ENCODE measurements around the gene BTBD10. TPM values are rescaled to one million over a fixed set of nuclear protein-coding genes. Genes with fewer than 3 reads are reported as not detected.

The BTBD10 gene
- total RNA-seq, 1 experiment from 2014 or later, result 45.0 TPM

GRCh38 chr11:13448876-13449275 lies 14.1 kb downstream of the BTBD10 start:
- H3K4me1 ChIP-seq, result no peaks in the 10 kb centered on the region
- H3K36me3 ChIP-seq (ENCODE audit: control insufficient read depth, insufficient read depth, low read length), result no peaks in the 10 kb centered on the region; the same call in 1 of the 2 replicates
- POLR2A ChIA-PET, result no interaction called here
- no peaks in the 10 kb centered on the region for H3K36me3 Mint-ChIP-seq (ENCODE audit: insufficient read depth, unreplicated experiment)
- H3K27me3 ChIP-seq (replicated peaks; ENCODE audit: control insufficient read depth, insufficient read depth, low read length), result no peaks in the 10 kb centered on the region
- H3K9me3 Mint-ChIP-seq (ENCODE audit: unreplicated experiment), result peaks cover 15% of the 10 kb centered on the region
- 0 out of 2 replicates have a peak, but pooled peaks cover 3% of the 10 kb centered on the region for H3K9me3 ChIP-seq
- H3K27me3 Mint-ChIP-seq (ENCODE audit: insufficient read depth, unreplicated experiment), result no peaks in the 10 kb centered on the region
- no peak overlapping the region for H3K4me3 Mint-ChIP-seq (ENCODE audit: unreplicated experiment)
- TF ChIP-seq CTCF (IDR thresholded peaks at IDR 0.05; ENCODE audit: insufficient read depth in 1 of 2, low read depth in 1 of 2, low read length in 1 of 2, severe bottlenecking in 1 of 2, unreplicated experiment in 1 of 2), result no peak
- no peak for DNase-seq
- BruUV-seq (replicated peaks), result no TSS peak
- peaks cover 5% of the 10 kb centered on the region for H3K4me1 Mint-ChIP-seq (ENCODE audit: low read depth, unreplicated experiment)
- no peak overlapping the region for H3K27ac Mint-ChIP-seq (ENCODE audit: unreplicated experiment)
- no peak overlapping the region for H3K4me3 ChIP-seq (ENCODE audit: low read depth, low read length)
- CTCF ChIA-PET, result no interaction called here
- intact Hi-C loops (cut with micrococcal nuclease; ENCODE audit: unreplicated experiment), result no loop called here

- intact Hi-C loops (cut with micrococcal nuclease; ENCODE audit: unreplicated experiment), result no loop called here
- no peaks in the 10 kb centered on the region for H3K4me1 ChIP-seq
- BruUV-seq (replicated peaks), result no TSS peak
- H3K27me3 Mint-ChIP-seq (ENCODE audit: insufficient read depth, unreplicated experiment), result no peaks in the 10 kb centered on the region
- H3K27ac Mint-ChIP-seq (ENCODE audit: unreplicated experiment), result no peak overlapping the region
- TF ChIP-seq CTCF (IDR thresholded peaks at IDR 0.05; ENCODE audit: insufficient read depth in 1 of 2, low read depth in 1 of 2, low read length in 1 of 2, severe bottlenecking in 1 of 2, unreplicated experiment in 1 of 2), result no peak
- no peak overlapping the region for H3K4me3 Mint-ChIP-seq (ENCODE audit: unreplicated experiment)
- peaks cover 5% of the 10 kb centered on the region for H3K4me1 Mint-ChIP-seq (ENCODE audit: low read depth, unreplicated experiment)
- no peaks in the 10 kb centered on the region for H3K27me3 ChIP-seq (replicated peaks; ENCODE audit: control insufficient read depth, insufficient read depth, low read length)
- ChIA-PET CTCF (no interaction called here), POLR2A (no interaction called here)
- H3K36me3 Mint-ChIP-seq (ENCODE audit: insufficient read depth, unreplicated experiment), result no peaks in the 10 kb centered on the region
- H3K9me3 ChIP-seq, result 0 out of 2 replicates have a peak, but pooled peaks cover 3% of the 10 kb centered on the region
- H3K4me3 ChIP-seq (ENCODE audit: low read depth, low read length), result no peak overlapping the region
- no peak for DNase-seq
- no peaks in the 10 kb centered on the region for H3K36me3 ChIP-seq (ENCODE audit: control insufficient read depth, insufficient read depth, low read length)
- peaks cover 15% of the 10 kb centered on the region for H3K9me3 Mint-ChIP-seq (ENCODE audit: unreplicated experiment)
Measured at GRCh38 chr11:13446444-13446843, 16.6 kb downstream of the BTBD10 start.

GRCh38 chr11:13445588-13445987 lies 17.4 kb downstream of the BTBD10 start:
- intact Hi-C loops (cut with micrococcal nuclease; ENCODE audit: unreplicated experiment), result no loop called here
- H3K9me3 ChIP-seq, result 0 out of 2 replicates have a peak, but pooled peaks cover 3% of the 10 kb centered on the region
- H3K4me3 ChIP-seq (ENCODE audit: low read depth, low read length), result no peak overlapping the region
- no peaks in the 10 kb centered on the region for H3K27me3 ChIP-seq (replicated peaks; ENCODE audit: control insufficient read depth, insufficient read depth, low read length)
- DNase-seq, result no peak
- no peaks in the 10 kb centered on the region for H3K36me3 Mint-ChIP-seq (ENCODE audit: insufficient read depth, unreplicated experiment)
- H3K9me3 Mint-ChIP-seq (ENCODE audit: unreplicated experiment), result peaks cover 10% of the 10 kb centered on the region
- no peak overlapping the region for H3K4me3 Mint-ChIP-seq (ENCODE audit: unreplicated experiment)
- no peak overlapping the region for H3K27ac Mint-ChIP-seq (ENCODE audit: unreplicated experiment)
- H3K4me1 ChIP-seq, result no peaks in the 10 kb centered on the region
- no peak for TF ChIP-seq CTCF (IDR thresholded peaks at IDR 0.05; ENCODE audit: insufficient read depth in 1 of 2, low read depth in 1 of 2, low read length in 1 of 2, severe bottlenecking in 1 of 2, unreplicated experiment in 1 of 2)
- ChIA-PET POLR2A (no interaction called here), CTCF (no interaction called here)
- H3K27me3 Mint-ChIP-seq (ENCODE audit: insufficient read depth, unreplicated experiment), result no peaks in the 10 kb centered on the region
- H3K36me3 ChIP-seq (ENCODE audit: control insufficient read depth, insufficient read depth, low read length), result no peaks in the 10 kb centered on the region
- BruUV-seq (replicated peaks), result no TSS peak
- peaks cover 5% of the 10 kb centered on the region for H3K4me1 Mint-ChIP-seq (ENCODE audit: low read depth, unreplicated experiment)
